IPS-NIHi7 (cell line): ENCODE measurements around the gene C12orf75.
"Not testable (repeated sequence)": the region's sequence is repeated elsewhere in the genome, so short reads cannot be mapped to it uniquely, and the experiment has no call there.

Source experiments
- DNase-seq: peaks from one replicate; pipeline ENCODE4 v3.0.0; 2012; ENCODE audit warnings: mixed read lengths; ENCODE audit errors: extremely low spot score

Gene C12orf75

GRCh38 chr12:105377077-105377476 is 46.6 kb downstream of the C12orf75 start:
- DNase-seq: no peak

- DNase-seq: peak; percentile 38
Observed at GRCh38 chr12:105378911-105379310, 48.4 kb downstream of the C12orf75 start.

GRCh38 chr12:105382771-105383622 is 52.5 kb downstream of the C12orf75 start:
- peak; percentile 76 for DNase-seq

- DNase-seq: no peak
Observed at GRCh38 chr12:105384220-105384619, 53.7 kb downstream of the C12orf75 start.

GRCh38 chr12:105384916-105385535 is 54.5 kb downstream of the C12orf75 start:
- no peak for DNase-seq

GRCh38 chr12:105386431-105386830 is 55.9 kb downstream of the C12orf75 start:
- no peak for DNase-seq

GRCh38 chr12:105391231-105391630 is 60.7 kb downstream of the C12orf75 start:
- no peak for DNase-seq

- DNase-seq: no peak
Observed at GRCh38 chr12:105393587-105393986, 63.1 kb downstream of the C12orf75 start.

GRCh38 chr12:105396024-105396423 is 65.5 kb downstream of the C12orf75 start:
- DNase-seq: no peak

GRCh38 chr12:105396983-105397382 is 66.5 kb downstream of the C12orf75 start:
- no peak for DNase-seq

- DNase-seq: no peak
Observed at GRCh38 chr12:105398930-105399329, 68.4 kb downstream of the C12orf75 start.

- DNase-seq: no peak
Observed at GRCh38 chr12:105399428-105400081, 69.1 kb downstream of the C12orf75 start.

- DNase-seq: no peak
Observed at GRCh38 chr12:105400227-105400626, 69.7 kb downstream of the C12orf75 start.

GRCh38 chr12:105401198-105401597 is 70.7 kb downstream of the C12orf75 start:
- no peak for DNase-seq

- DNase-seq: no peak
Observed at GRCh38 chr12:105402366-105402765, 71.9 kb downstream of the C12orf75 start.

GRCh38 chr12:105403095-105403494 is 72.6 kb downstream of the C12orf75 start:
- no peak for DNase-seq

- DNase-seq: not testable (repeated sequence)
Observed at GRCh38 chr12:105404134-105404533, 73.6 kb downstream of the C12orf75 start.

- no peak for DNase-seq
Observed at GRCh38 chr12:105406497-105406896, 76.0 kb downstream of the C12orf75 start.

- no peak for DNase-seq
Observed at GRCh38 chr12:105409279-105409678, 78.8 kb downstream of the C12orf75 start.

GRCh38 chr12:105409801-105410471 is 79.4 kb downstream of the C12orf75 start:
- no peak for DNase-seq

- no peak for DNase-seq
Observed at GRCh38 chr12:105413911-105414487, 83.5 kb downstream of the C12orf75 start.

GRCh38 chr12:105417732-105418131 is 87.2 kb downstream of the C12orf75 start:
- DNase-seq: no peak
